Spleen (tissue), 7 donors: Measurements from ENCODE around the gene PRR27.

ENCODE experiments used
- CTCF ChIP-seq, 11 experiments: fragments of 200-600 bp in 7 of 11; fragments of 450-650 bp in 4 of 11; sonication (generic) in 4 of 11; IDR thresholded peaks in 8 of 11; conservative IDR thresholded peaks in 3 of 11; 1 replicate in 7 of 11; 2 replicates in 4 of 11; pipeline versions ENCODE4 v1.4.0 to v1.8.0; 2016 to 2021; ENCODE audit warnings: antibody characterized with exemption in 11 of 11, inconsistent platforms in 4 of 11, mild to moderate bottlenecking in 1 of 11
- POLR2A ChIP-seq, 3 donors: fragments of 450-650 bp; IDR thresholded peaks; one replicate each; pipeline ENCODE4 v1.5.1; 2017; ENCODE audit warnings: antibody characterized with exemption in 3 of 3, mild to moderate bottlenecking in 1 of 3
- POLR2AphosphoS5 ChIP-seq, 3 donors: sonication (generic); formaldehyde crosslinking; IDR thresholded peaks; one replicate each; pipeline ENCODE4 v1.5.1; 2017; ENCODE audit warnings: antibody characterized with exemption in 3 of 3
- donor health status: DM: no; HTN: no; CAD: no; lungs with moderate emphysema.
- donor health status: DM: no; HTN: no; CAD: no.
- donor health status: DM: no; HTN: no; CAD: no.

GRCh38 chr4:70178075-70178660 is 24.1 kb downstream of the PRR27 start:
- no peak for TF ChIP-seq CTCF (IDR thresholded peaks at IDR 0.05 in 8 of 11, conservative IDR thresholded peaks at IDR 0.05 in 3 of 11)
- TF ChIP-seq POLR2A (IDR thresholded peaks at IDR 0.05): no peak
- no peak for TF ChIP-seq POLR2AphosphoS5 (IDR thresholded peaks at IDR 0.05)
